Stimulated activated naive CD8-positive, alpha-beta T cell treated with anti-CD3 and anti-CD28 coated beads, Interleukin-15, Interleukin-2, amounts not matched to agents 100 ng/mL and 50 ng/mL, for 24 hours (primary cell): ENCODE data around the gene OXA1L.
"Not testable (repeated sequence)": the region's sequence is repeated elsewhere in the genome, so short reads cannot be mapped to it uniquely, and the experiment has no call there.

ENCODE experiments used
- H3K27ac Mint-ChIP-seq: one replicate; pipeline ENCODE4 v1.8.0; 2021; ENCODE audit warnings: mild to moderate bottlenecking, mixed read lengths
- H3K27me3 Mint-ChIP-seq: one replicate; pipeline ENCODE4 v1.8.0; 2021; ENCODE audit warnings: mixed read lengths
- H3K36me3 Mint-ChIP-seq: one replicate; pipeline ENCODE4 v1.8.0; 2021; ENCODE audit warnings: low read depth, mixed read lengths
- H3K4me1 Mint-ChIP-seq: one replicate; pipeline ENCODE4 v1.8.0; 2021; ENCODE audit warnings: low read depth, mixed read lengths
- H3K4me3 Mint-ChIP-seq: one replicate; pipeline ENCODE4 v1.8.0; 2021; ENCODE audit warnings: mild to moderate bottlenecking, mixed read lengths
- H3K9me3 Mint-ChIP-seq: one replicate; pipeline ENCODE4 v1.8.0; 2021; ENCODE audit warnings: mixed read lengths

Gene OXA1L

DNA sequence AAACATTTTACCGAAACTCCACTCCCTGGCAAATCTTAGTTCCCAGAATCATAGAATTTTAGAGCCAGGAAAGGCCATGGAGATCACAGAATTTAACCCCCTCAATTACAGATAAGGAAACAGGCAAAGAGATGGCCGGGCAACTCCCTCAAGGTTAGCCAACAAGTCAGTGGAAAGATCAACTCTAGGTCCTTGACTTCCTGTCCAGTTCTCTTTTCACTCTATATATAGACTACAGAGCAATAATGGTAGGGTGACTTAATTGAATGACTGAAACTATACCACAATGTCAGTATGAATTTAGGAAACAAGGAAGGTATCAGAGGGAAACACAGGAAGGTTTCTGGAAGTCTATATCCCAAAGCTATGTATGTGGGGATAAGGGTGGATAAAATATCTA, 11.6 kb downstream of the OXA1L start:
- no peaks in the 10 kb centered on the region for H3K4me1 Mint-ChIP-seq
- H3K9me3 Mint-ChIP-seq: no peaks in the 10 kb centered on the region
- H3K36me3 Mint-ChIP-seq: peaks cover 25% of the 10 kb centered on the region
- no peak overlapping the region for H3K27ac Mint-ChIP-seq
- H3K27me3 Mint-ChIP-seq: no peaks in the 10 kb centered on the region
- H3K4me3 Mint-ChIP-seq: no peak overlapping the region

DNA sequence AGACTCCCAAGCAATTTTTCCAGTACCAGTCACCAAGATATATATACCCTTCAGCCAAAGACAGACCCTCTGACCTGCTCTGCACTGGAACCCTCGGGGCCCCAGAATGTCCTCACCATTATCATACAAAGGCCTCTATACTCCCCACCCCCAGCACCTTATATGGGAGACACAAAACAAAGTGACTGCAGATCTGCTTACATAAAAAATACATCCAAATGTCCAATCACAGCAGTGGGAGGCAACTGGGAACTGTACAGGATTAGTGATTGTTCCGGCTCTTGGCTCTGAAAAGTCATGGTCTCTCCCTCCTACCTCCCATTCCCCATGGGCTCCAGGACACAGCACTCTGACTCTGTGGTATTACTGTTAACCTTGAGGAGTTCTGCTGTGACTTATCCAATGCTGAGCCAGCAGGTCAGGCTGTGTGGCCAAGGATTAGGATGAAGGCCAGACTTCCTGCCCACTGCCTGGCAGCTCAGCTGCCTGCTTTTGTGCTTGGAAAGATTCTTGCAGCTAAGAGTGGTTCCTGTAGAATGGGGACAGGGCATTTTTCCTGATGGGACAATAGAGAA, 13.7 kb downstream of the OXA1L start:
- Mint-ChIP-seq H3K4me1 (no peaks in the 10 kb centered on the region), H3K9me3 (no peaks in the 10 kb centered on the region), H3K27me3 (no peaks in the 10 kb centered on the region), H3K27ac (no peak overlapping the region), H3K4me3 (no peak overlapping the region), H3K36me3 (peaks cover 10% of the 10 kb centered on the region)

DNA sequence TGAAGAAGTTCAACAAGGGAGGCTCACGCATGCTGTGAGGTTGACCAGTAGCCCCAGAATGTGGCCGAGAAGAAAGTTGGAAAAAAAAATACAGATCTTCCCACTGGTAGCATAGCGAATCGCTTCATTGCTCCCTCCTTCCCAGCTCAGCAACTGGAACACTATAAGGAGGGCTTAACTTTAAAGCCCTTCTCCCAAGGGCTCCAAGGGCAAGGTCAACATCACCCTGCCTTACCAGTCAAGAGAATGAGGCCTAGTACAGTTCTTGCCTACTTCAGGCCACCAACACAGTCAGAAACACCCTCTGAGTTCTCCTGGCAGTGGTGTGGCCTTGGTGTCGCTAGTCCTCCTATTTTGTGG, 14.4 kb downstream of the OXA1L start:
- Mint-ChIP-seq H3K4me3 (no peak overlapping the region), H3K4me1 (no peaks in the 10 kb centered on the region), H3K36me3 (peaks cover 4% of the 10 kb centered on the region), H3K9me3 (no peaks in the 10 kb centered on the region), H3K27me3 (no peaks in the 10 kb centered on the region), H3K27ac (no peak overlapping the region)

DNA sequence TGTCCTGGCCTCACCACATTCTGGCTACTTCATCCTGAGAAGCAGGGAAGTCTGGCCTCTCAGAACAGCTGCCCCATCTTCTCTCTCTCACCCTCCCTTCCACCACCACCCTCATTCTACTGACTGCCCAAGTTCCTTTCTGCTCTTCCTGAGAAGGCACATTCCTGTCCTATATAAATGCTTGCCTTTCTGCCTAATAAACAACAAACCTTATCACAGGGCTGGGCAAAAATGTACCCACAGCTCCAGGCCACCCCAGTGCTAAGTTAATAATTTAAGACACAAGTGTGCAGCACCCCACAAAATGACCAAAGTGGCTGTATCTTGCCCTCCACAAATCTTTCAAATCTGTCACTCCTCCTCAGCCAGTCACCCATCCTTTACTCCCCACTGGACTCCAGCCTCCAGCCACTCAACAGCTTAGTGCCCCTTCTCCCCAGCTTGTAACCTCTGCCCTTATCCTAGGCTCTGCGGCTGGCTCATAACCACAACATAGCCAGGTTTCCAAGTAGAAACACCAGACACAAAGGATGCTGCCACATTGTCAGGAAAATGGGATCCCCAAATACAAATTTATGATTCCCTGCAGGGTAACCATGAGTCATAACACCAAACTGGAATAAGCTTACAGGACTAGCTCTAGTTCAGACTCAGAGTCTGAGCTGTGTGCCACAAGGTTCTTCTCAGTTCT, 15.0 kb downstream of the OXA1L start:
- no peaks in the 10 kb centered on the region for H3K9me3 Mint-ChIP-seq
- no peaks in the 10 kb centered on the region for H3K4me1 Mint-ChIP-seq
- H3K36me3 Mint-ChIP-seq: no peaks in the 10 kb centered on the region
- no peak overlapping the region for H3K4me3 Mint-ChIP-seq
- no peak overlapping the region for H3K27ac Mint-ChIP-seq
- no peaks in the 10 kb centered on the region for H3K27me3 Mint-ChIP-seq

DNA sequence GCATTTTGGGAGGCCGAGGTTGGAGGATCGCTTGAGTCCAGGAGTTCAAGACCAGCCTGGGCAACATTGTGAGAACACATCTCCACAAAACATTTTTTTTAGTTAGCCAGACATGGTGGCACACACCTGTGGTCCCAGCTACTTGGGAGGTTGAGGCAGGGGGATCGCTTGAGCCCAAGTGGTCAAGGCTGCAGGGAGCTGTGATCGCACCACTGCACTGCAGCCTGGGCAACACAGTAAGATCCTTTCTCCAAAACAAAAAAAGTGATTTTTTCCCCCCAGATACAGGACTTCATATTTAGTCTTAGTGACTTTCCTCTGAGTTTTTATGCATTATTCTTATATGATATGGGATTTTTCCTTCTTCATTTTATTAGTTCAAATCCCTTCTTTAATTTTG, 20.2 kb downstream of the OXA1L start:
- H3K4me3 Mint-ChIP-seq: no peak overlapping the region
- H3K9me3 Mint-ChIP-seq: no peaks in the 10 kb centered on the region
- H3K4me1 Mint-ChIP-seq: peaks cover 19% of the 10 kb centered on the region
- no peaks in the 10 kb centered on the region for H3K27me3 Mint-ChIP-seq
- H3K36me3 Mint-ChIP-seq: no peaks in the 10 kb centered on the region
- H3K27ac Mint-ChIP-seq: no peak overlapping the region

DNA sequence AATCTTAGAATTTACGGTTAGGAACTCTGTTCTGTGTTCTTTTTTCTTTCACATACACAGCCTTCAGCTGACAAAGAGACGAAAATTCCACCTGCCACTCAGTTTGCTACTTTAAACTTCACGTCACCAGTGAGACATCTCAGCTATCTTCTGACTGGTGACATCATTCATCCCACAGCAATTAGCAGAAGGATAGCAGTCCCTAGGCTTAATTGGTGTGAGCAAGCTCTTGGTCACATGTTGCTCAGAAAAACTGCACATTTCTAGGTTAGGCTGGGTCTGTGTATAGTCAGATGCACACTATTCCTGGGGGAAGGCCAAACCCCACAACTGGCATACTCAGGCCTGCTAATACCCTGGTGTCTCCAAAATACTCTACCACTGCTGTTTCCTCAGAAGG, 24.8 kb downstream of the OXA1L start:
- Mint-ChIP-seq H3K9me3 (no peaks in the 10 kb centered on the region), H3K4me1 (peaks cover 19% of the 10 kb centered on the region), H3K36me3 (no peaks in the 10 kb centered on the region), H3K27ac (peak overlapping the region; percentile 52), H3K4me3 (no peak overlapping the region), H3K27me3 (peaks cover 4% of the 10 kb centered on the region)

DNA sequence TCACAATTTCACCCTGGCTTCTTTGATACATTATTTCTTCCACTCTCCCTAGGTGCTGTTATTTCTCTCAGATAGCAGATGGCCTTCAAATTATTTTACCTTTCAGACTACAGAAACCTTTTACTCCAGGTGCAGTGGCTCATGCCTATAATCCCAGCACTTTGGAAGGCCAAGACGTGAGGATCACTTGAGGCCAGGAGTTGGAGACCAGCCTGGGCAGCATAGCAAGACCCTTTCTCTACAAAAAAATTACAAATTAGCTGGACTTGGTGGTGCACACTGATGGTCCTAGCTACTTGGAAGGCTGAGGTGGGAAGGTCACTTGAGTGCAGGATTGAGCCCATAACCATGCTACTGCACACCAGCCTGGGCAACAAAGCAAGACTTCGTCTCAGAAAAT, 25.7 kb downstream of the OXA1L start:
- Mint-ChIP-seq H3K27me3 (peaks cover 4% of the 10 kb centered on the region), H3K9me3 (no peaks in the 10 kb centered on the region), H3K27ac (no peak overlapping the region), H3K36me3 (no peaks in the 10 kb centered on the region), H3K4me3 (no peak overlapping the region), H3K4me1 (peaks cover 19% of the 10 kb centered on the region)

DNA sequence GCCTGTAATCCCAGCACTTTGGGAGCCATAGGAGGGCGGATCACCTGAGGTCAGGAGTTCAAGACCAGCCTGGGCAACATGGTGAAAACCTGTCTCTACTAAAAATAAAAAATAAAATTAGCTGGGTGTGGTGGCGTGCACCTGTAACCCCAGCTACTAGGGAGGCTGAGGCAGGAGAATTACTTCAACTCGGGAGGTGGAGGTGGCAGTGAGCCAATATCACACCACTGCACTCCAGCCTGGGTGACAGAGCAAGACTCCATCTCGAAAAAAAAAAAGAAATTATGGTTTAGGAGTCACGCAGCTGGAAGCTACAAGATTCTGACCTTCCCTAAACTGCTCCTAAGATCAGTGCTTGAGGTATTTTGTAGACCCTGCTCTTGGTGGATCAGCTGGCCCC, 27.1 kb downstream of the OXA1L start:
- not testable (repeated sequence) for H3K27ac Mint-ChIP-seq, H3K36me3 Mint-ChIP-seq, H3K27me3 Mint-ChIP-seq, H3K9me3 Mint-ChIP-seq, H3K4me3 Mint-ChIP-seq
- peaks cover 19% of the 10 kb centered on the region for H3K4me1 Mint-ChIP-seq

DNA sequence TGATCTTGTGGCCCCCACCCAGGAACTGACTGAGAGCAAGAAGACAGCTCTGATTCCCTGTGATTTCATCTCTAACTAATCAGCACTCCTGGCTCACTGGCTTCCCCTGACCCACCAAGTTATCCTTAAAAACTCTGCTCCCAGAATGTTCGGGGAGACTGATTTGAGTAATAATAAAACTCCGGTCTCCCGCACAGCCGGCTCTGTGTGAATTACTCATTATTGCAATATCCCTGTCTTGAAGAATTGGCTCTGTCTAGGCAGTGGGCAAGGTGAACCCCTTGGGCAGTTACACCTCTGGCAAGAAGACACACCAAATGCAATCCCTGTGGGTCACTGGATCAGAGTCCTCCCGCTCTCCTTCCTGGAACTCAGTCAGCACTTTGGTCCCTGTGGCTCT, 27.5 kb downstream of the OXA1L start:
- H3K36me3 Mint-ChIP-seq: no peaks in the 10 kb centered on the region
- peaks cover 19% of the 10 kb centered on the region for H3K4me1 Mint-ChIP-seq
- H3K27me3 Mint-ChIP-seq: peaks cover 8% of the 10 kb centered on the region
- no peak overlapping the region for H3K4me3 Mint-ChIP-seq
- H3K9me3 Mint-ChIP-seq: no peaks in the 10 kb centered on the region
- no peak overlapping the region for H3K27ac Mint-ChIP-seq

DNA sequence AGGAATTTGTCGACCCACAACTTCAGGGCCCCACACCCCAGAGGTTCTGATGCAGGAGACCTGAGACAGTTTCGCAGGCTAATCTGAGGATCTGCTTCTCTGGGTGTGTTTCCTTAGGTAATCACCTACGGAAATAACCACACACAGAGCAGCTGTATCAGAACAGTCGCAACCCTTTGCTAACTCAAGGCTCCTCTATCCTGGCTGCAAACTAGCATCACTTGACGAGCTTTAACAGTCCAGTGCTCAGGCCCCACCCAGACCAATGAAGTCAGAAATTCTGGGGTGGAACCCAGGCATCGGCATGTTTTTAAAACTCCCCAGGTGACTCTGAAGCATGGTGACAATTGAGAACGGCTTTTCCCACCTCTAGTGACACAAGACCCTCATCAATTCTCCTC, 28.1 kb downstream of the OXA1L start:
- H3K4me1 Mint-ChIP-seq: peaks cover 19% of the 10 kb centered on the region
- peaks cover 11% of the 10 kb centered on the region for H3K27me3 Mint-ChIP-seq
- no peak overlapping the region for H3K4me3 Mint-ChIP-seq
- H3K27ac Mint-ChIP-seq: peak overlapping the region; percentile 58
- H3K9me3 Mint-ChIP-seq: no peaks in the 10 kb centered on the region
- no peaks in the 10 kb centered on the region for H3K36me3 Mint-ChIP-seq

DNA sequence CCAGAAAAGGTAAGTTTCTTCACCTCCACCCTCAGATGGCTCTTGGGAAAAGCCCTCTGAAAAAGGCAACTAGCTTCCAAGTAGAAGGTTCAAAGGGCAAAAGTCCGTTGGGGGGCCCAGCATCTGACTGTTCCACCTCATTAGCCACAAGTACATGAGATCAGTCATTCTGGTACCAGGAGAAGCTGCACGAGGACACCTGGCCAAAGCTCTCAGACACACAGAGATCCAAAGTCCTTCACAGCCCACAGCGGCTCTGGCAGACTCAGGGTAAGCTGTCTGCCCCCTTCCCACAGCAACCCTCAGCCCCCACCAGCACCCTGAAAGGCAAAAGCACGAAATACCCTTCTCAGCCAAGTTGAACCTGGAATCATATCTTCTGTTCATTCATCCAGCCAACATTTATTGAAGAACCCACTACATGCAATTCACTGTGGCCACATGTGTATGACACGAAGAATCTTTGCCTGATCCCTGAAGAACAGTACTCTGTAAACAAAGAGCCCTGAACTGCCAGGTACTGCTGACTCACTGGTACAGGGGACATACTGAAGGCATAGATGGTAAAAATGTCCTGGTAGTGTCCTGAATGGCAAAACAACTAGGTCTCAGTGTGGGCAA, 29.7 kb downstream of the OXA1L start:
- no peaks in the 10 kb centered on the region for H3K36me3 Mint-ChIP-seq
- H3K9me3 Mint-ChIP-seq: no peaks in the 10 kb centered on the region
- H3K4me3 Mint-ChIP-seq: no peak overlapping the region
- peaks cover 23% of the 10 kb centered on the region for H3K27me3 Mint-ChIP-seq
- peaks cover 9% of the 10 kb centered on the region for H3K4me1 Mint-ChIP-seq
- no peak overlapping the region for H3K27ac Mint-ChIP-seq

DNA sequence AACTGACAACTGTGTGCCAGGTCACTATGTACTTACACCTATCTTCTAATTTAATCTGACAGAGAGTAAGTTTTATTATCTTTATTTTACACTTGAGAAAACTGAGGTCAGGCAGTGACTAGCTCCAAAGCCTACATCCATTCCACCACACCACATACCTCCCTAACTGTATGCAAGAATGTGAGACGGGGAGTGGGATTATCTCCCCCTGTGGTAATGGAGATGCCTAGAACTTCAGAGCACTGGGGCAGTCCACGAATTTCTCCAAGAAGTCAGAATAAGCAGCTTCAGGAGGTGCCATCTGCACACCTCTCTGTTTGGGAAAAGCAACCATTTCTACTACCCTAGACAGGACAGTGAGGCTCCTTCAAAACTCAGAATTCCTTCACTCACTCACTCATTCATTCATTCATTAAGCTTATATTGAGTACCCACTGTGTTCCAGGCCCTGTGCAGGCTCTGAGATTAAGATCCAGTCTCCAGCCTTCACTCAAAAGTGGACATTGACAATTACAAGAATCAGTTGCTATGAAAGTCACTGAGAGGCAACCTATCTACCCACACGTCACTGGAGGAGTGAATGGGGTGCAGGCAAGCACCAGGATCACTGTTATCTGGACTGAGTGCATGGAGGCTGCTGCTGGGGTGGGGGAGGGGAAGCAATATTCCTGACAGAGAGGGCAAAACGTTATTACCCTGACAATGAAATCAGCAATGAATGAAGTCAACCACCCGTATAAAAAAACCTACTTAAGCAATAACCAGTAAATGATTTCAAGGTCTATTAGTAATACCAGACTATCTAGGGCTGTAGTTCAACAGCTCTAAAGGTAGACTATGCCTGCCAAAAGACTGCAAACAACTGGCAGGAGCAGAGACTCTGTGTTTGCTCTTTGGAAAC, 30.8 kb downstream of the OXA1L start:
- H3K27me3 Mint-ChIP-seq: peaks cover 27% of the 10 kb centered on the region
- H3K27ac Mint-ChIP-seq: no peak overlapping the region
- no peak overlapping the region for H3K4me3 Mint-ChIP-seq
- H3K36me3 Mint-ChIP-seq: no peaks in the 10 kb centered on the region
- H3K9me3 Mint-ChIP-seq: no peaks in the 10 kb centered on the region
- H3K4me1 Mint-ChIP-seq: peaks cover 5% of the 10 kb centered on the region

DNA sequence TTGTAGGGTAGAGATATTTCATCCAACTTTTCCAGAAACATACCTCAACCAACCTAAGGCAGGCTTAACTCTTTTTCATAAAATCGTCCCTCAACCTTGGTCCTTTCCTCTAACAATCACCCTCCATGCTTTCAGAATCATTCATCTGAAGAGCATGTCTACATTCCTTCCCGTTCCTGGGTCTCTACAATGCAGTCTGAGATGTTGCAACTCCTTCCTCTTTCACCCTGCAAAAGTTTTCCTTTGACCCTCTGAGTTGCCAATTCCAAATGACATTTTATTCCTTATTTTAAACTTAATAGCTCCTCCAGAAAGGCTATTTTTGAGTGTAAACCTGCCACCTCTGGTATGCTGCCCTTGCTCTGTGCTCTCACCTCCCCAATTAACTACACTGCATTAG, 32.0 kb downstream of the OXA1L start:
- Mint-ChIP-seq H3K4me3 (no peak overlapping the region), H3K27me3 (peaks cover 27% of the 10 kb centered on the region), H3K36me3 (no peaks in the 10 kb centered on the region), H3K27ac (no peak overlapping the region), H3K4me1 (peaks cover 5% of the 10 kb centered on the region), H3K9me3 (no peaks in the 10 kb centered on the region)

DNA sequence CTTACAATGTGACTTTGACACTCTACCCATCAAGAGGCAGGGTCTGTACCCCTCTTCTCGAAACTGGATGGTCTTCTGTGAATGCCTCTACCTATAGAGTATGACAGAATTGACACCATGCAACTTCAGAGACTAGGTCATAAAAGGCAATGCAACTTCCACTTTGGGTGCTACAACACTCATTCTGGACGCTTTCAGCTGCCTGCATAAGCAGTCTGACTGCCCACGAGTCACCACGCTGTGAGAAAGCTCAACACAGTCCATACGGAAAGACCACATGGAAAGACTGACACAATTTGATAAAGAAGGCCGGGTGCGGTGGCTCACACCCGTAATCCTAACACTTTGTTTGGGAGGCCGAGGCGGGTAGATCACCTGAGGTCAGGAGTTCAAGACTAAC, 33.9 kb downstream of the OXA1L start:
- H3K27ac Mint-ChIP-seq: no peak overlapping the region
- no peaks in the 10 kb centered on the region for H3K9me3 Mint-ChIP-seq
- H3K4me1 Mint-ChIP-seq: peaks cover 12% of the 10 kb centered on the region
- no peak overlapping the region for H3K4me3 Mint-ChIP-seq
- no peaks in the 10 kb centered on the region for H3K36me3 Mint-ChIP-seq
- peaks cover 27% of the 10 kb centered on the region for H3K27me3 Mint-ChIP-seq

DNA sequence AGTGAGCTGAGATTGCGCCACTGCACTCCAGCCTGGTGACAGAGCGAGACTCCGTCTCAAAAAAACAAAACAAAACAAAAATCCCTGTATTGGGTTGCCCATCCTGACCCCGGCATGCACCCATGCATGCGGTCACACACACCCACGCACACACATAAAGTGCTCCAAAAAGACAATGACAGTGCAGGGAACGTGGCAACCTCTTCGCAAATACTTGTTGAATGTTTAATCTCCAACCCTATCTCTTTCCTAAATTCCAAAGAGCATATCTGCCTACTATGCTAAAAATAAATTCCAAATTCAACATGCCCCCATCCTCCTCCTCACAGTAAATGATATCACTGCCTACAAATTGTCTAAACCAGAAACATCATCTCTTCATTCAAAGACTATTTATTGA, 35.2 kb downstream of the OXA1L start:
- peaks cover 24% of the 10 kb centered on the region for H3K27me3 Mint-ChIP-seq
- H3K9me3 Mint-ChIP-seq: no peaks in the 10 kb centered on the region
- no peaks in the 10 kb centered on the region for H3K36me3 Mint-ChIP-seq
- no peak overlapping the region for H3K4me3 Mint-ChIP-seq
- peaks cover 12% of the 10 kb centered on the region for H3K4me1 Mint-ChIP-seq
- no peak overlapping the region for H3K27ac Mint-ChIP-seq
